NOMO-1 (cell line): Measurements from ENCODE around the gene IL1A.

Experiments
- DNase-seq, 2 experiments: peaks; one replicate each; lab custom pipeline; 2025; ENCODE audit not compliant: unreplicated experiment in 2 of 2; lab: John Stamatoyannopoulos, UW

The IL1A gene

GRCh38 chr2:112764071-112765044 is 19.9 kb downstream of the IL1A start, which contains the start of gene CKAP2L:
TSS of gene CKAP2L (minus strand) at chr2:112764609. CDS start at chr2:112764598, 11 bp downstream.
- DNase-seq, result peak; percentile 97 to 98

DNA sequence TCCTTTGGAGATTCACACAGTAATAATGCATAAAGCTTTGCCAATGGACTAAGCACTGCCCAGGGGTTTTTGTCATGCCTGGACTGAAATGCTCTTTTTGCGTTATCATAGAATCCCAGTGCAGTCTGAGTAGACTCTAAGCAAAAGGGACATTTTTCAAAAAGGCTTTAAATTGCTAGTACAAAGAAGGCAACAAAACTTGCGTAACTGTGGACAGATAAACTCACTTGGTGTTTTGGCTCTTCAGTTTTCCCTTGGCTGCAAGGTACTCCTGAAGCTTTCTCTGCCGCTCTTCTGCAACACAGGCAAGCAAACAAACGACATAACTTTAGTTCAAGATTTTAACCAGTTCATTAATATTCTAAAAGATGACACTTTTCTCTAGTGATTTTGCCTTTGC is 22.0 kb downstream of the IL1A start:
- no peak for DNase-seq

- DNase-seq, result no peak
Measured at GRCh38 chr2:112760149-112760548, 24.1 kb downstream of the IL1A start.

GRCh38 chr2:112758711-112759110 is 25.6 kb downstream of the IL1A start:
- no peak for DNase-seq

DNA sequence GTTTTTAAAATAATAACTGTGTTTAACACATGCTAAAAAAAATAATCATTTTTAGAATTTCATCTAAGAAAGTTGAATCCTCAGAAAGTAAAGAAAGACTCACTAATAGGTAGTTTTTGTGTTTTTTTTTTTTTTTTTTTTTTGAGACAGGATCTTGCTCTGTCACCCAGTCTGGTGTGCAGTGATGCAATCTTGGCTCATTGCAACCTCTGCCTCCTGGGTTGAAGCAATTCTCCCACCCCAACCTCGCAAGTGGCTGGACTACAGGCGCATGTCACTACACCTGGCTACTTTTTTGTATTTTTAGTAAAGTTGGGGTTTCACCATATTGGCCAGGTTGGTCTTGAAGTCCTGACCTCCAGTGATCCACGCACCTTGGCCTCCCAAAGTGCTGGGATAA is 27.0 kb downstream of the IL1A start:
- peak; percentile 4 to 11 for DNase-seq

GRCh38 chr2:112756207-112756606 is 28.1 kb downstream of the IL1A start:
- DNase-seq, result no peak

DNA sequence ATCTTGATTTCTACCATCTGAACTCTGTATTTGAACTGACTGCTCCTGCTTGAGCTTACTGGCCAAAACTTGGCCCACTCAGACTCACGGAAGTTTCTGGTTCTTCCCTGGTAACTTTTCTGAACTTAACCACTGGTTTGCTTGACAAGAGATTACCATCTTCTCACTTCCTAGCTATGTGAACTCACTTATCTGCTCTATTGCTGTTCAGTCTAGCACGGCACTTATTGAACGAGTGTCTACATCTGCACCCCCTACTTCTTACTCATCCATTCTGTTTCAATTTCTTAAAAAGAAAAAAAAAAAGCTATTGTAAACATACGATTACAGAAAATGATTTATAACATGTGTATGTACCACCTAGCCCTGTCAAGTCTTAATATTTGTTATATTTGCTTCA is 28.8 kb downstream of the IL1A start:
- DNase-seq, result no peak

GRCh38 chr2:112754564-112754963 is 29.7 kb downstream of the IL1A start:
- DNase-seq, result peak; percentile 45 to 66

DNA sequence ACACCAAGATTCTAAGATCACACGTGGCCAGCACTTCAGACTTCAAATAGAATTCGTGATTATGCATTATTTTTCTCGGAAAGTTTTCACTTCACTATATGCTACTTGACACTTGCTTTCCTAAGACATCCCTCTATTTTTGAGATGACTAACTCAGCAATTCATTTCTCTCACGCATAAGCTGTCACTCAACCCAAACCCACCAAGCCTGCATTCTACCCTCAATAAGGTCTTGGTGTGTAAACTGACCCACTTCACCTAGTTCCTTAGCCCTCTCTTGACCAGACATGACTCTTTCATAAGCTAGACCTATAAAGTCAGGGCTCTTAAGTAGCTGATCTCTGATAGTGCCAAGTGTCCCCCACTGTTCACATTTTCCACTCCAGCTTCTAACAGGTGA is 31.6 kb downstream of the IL1A start:
- no peak for DNase-seq

- no peak for DNase-seq
Measured at GRCh38 chr2:112751451-112752197, 32.7 kb downstream of the IL1A start.

DNA sequence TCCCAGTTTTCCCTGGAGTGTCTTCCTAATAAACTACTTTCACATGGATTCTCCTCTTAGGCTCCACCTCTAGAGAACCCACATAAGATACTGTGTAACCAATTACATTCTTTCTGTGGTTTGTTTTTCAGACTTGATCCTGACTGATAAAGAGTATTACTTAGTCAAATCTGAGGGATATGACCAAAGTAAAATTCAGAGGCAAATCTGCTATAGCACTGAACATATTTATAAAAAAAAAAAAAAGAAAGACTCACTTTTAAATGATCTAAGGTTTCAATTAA is 33.8 kb downstream of the IL1A start:
- no peak for DNase-seq

DNA sequence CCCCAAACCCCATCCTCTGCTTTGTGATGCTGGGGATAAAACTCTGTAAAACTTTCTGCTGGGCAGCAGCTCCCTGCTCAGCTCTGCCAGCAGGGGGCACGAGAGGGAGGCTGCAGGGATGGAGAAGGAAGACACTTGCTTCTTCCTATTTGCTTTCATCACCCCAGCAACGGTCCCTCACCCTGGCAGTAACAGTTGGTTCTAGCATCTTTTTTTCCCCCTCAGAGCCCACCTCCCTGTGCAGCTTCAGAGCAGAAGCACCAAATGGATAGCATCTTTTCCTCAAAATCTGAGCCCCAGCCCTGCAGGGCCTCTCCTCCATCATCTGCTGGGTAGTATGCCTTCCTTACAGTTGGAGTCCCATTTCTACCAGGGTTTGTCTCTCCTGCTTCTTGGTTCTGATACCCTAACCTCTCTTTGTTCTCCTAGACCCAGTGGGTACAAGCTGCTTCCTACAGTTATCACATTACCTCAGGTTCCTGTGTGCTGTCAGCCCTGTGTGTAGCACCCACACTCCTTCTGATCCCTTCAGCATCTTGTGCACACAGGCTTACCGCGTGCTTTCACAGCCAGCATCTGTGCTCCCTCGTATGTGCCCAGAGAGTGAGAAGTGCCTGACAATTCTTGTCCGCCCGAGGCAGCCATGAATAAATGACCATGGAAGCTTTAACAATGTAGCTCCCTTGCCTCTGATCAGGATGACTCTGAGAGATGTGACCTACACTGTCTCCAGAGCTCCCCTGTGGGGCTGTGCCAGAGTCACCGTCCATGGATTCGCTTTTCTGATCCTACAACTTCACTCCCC is 34.3 kb downstream of the IL1A start:
- DNase-seq, result peak; percentile 43 to 59

GRCh38 chr2:112740527-112740926 is 43.8 kb downstream of the IL1A start:
- DNase-seq, result no peak

- DNase-seq, result no peak
Measured at GRCh38 chr2:112737542-112738232, 46.6 kb downstream of the IL1A start.

DNA sequence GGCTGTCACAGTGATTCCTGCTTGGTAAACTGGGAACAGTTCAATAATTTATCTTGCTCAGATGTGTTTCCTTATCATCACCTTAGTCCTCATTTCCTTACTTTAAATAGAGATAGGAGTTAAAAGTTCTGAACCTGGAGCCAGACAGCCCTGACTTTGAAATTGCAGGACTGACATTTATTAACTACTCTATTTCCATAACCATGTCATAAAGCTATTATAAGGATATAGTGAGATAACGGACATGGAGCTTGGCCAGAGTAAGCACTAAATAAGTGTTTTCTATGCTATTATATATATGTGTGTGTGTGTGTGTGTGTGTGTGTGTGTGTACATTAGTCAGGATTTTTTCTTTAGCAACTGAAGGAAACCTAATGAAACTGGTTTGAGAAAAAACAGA is 50.4 kb downstream of the IL1A start:
- DNase-seq, result no peak

DNA sequence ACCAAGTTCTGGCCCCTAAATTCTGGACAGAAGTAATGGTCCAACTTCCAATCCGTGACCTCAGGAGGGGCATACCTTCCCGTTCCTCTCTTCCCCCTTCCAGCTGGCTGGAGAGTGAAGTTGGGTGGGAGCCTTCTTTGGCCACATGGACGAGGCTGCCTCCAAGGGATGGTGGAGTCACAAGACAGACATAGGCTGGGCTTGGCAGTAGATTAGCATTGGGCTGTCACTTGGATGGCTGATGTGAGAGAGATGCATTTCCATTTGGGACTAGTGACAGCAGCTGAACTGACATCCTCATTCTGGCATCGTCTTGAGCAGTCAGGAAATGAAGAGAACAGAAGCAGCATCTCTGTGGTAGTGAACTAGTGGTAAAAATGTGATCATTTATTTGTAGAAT is 50.8 kb downstream of the IL1A start:
- DNase-seq, result no peak

DNA sequence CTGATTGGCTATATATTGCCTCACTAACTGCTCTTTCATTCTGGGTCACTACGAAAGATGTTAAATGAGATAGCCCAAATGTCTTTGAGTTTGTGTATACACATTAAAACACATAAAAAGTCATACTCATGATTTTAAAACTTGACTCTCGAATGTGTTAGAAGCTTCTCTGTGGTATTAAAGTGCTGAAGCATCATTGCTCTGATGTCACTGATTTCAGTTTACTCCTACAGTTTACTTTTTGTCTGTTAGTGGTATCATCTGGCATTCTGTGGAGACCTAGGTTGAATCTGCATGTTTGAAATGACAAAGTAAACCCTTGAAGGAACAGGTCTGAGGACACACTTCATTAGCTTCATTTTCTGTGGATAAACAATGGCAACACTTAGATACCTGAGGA is 52.8 kb downstream of the IL1A start:
- no peak for DNase-seq

DNA sequence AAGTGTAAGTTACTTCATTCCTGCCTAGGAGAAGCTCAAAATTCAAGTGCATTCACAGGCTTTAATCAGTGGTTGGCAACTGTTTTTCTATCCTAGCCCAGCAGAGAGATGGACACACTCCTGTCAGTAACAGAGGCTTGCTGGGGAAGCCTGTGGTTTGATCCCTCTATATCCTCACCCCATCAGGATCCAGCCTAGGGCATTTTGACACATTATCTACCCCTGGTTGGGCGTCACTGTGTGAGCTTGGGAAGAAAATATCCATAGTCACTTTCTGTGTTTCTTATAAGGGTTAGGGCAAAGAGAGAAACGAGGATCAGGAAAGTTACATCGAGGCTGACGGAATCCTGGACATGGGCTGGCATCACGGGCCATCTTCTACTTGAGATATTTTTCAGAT is 53.5 kb downstream of the IL1A start:
- no peak for DNase-seq

GRCh38 chr2:112730216-112730615 is 54.1 kb downstream of the IL1A start:
- DNase-seq, result no peak

GRCh38 chr2:112728378-112729175 is 55.7 kb downstream of the IL1A start:
- no peak for DNase-seq
